Hepatocyte (in vitro differentiated cells): Measurements from ENCODE around the gene ADAM12. TPM values are rescaled to one million over a fixed set of nuclear protein-coding genes. Genes with fewer than 3 reads are reported as not detected.

Experiments used
- DNase-seq: peaks from one replicate; pipeline ENCODE4 v3.0.0-alpha.2; 2016; ENCODE audit warnings: low spot score
- H2AFZ ChIP-seq: fragments of 200-600 bp; sonication (generic); 2 replicates; pipeline ENCODE4 v1.6.0; 2016; ENCODE audit warnings: antibody characterized with exemption, mild to moderate bottlenecking
- H3K27ac ChIP-seq: fragments of 200-600 bp; sonication (generic); 2 replicates; pipeline ENCODE4 v1.5.1; 2016; ENCODE audit warnings: mild to moderate bottlenecking
- H3K27me3 ChIP-seq: fragments of 200-600 bp; sonication (generic); 2 replicates; pipeline ENCODE4 v1.6.1; 2016
- H3K36me3 ChIP-seq: fragments of 200-600 bp; sonication (generic); replicated peaks from 2 replicates; pipeline ENCODE4 v1.5.1; 2016; ENCODE audit warnings: low read depth; ENCODE audit not compliant: insufficient read depth
- H3K4me1 ChIP-seq: fragments of 200-600 bp; sonication (generic); 2 replicates; pipeline ENCODE4 v1.5.1; 2016; ENCODE audit warnings: mild to moderate bottlenecking, moderate library complexity; ENCODE audit not compliant: insufficient read depth
- H3K4me2 ChIP-seq: fragments of 200-600 bp; sonication (generic); 2 replicates; pipeline ENCODE4 v1.6.0; 2016
- H3K4me3 ChIP-seq: fragments of 200-600 bp; sonication (generic); 2 replicates; pipeline ENCODE4 v1.5.1; 2016; ENCODE audit warnings: mild to moderate bottlenecking
- H3K79me2 ChIP-seq: fragments of 200-600 bp; sonication (generic); 2 replicates; pipeline ENCODE4 v1.6.0; 2017; ENCODE audit warnings: mild to moderate bottlenecking
- H3K9me2 ChIP-seq: fragments of 200-600 bp; sonication (generic); replicated peaks from 2 replicates; pipeline ENCODE4 v1.6.0; 2017; ENCODE audit warnings: mild to moderate bottlenecking; ENCODE audit not compliant: insufficient read depth
- H3K9me3 ChIP-seq: fragments of 200-600 bp; sonication (generic); 2 replicates; pipeline ENCODE4 v1.5.1; 2016; ENCODE audit warnings: low read depth, mild to moderate bottlenecking
- H4K20me1 ChIP-seq: fragments of 200-600 bp; sonication (generic); 2 replicates; pipeline ENCODE4 v1.6.0; 2016; ENCODE audit warnings: mild to moderate bottlenecking; ENCODE audit not compliant: insufficient read depth, poor library complexity, severe bottlenecking
- EZH2 ChIP-seq: fragments of 200-600 bp; sonication (generic); IDR thresholded peaks from 2 replicates; pipeline ENCODE4 v1.6.1; 2016; ENCODE audit warnings: antibody characterized with exemption, mild to moderate bottlenecking, borderline replicate concordance
- EZH2phosphoT487 ChIP-seq: fragments of 200-600 bp; sonication (generic); IDR thresholded peaks from one replicate; pipeline ENCODE4 v1.6.1; 2018; ENCODE audit warnings: antibody characterized with exemption, mild to moderate bottlenecking, low read depth, moderate library complexity; ENCODE audit not compliant: unreplicated experiment, severe bottlenecking
- WGBS: methylation state at CpG from one replicate; pipeline ENCODE4 v1.1.6; 2016; ENCODE audit warnings: low lambda C conversion rate; ENCODE audit errors: missing lambda C conversion rate; 5-methylcytosine and 5-hydroxymethylcytosine counted together
- polyA plus RNA-seq: library from polyadenylated mRNA; unstranded; fragments of >200 nt; fragmentation: Nextera tagmentation; extraction: Ambion mirVana; gene quantifications from 2 replicates; pipeline ENCODE4 v1.2.1, GENCODE V29; 2016
- total RNA-seq: library from RNA; depleted of rRNA; stranded (reverse); fragments of >200 nt; gene quantifications from 2 replicates; pipeline ENCODE4 v1.2.3, GENCODE V29; 2014
- TF ChIP-seq, protein P1 (sequence below): fragments of 200-600 bp; sonication (generic); IDR thresholded peaks from 2 replicates; pipeline ENCODE4 v1.5.1; 2016; ENCODE audit warnings: antibody characterized with exemption, mild to moderate bottlenecking; ENCODE audit not compliant: poor library complexity

The ADAM12 gene
- total and polyA plus RNA-seq, 2 experiments from 2014 or later: 4.9 to 11.3 TPM

DNA sequence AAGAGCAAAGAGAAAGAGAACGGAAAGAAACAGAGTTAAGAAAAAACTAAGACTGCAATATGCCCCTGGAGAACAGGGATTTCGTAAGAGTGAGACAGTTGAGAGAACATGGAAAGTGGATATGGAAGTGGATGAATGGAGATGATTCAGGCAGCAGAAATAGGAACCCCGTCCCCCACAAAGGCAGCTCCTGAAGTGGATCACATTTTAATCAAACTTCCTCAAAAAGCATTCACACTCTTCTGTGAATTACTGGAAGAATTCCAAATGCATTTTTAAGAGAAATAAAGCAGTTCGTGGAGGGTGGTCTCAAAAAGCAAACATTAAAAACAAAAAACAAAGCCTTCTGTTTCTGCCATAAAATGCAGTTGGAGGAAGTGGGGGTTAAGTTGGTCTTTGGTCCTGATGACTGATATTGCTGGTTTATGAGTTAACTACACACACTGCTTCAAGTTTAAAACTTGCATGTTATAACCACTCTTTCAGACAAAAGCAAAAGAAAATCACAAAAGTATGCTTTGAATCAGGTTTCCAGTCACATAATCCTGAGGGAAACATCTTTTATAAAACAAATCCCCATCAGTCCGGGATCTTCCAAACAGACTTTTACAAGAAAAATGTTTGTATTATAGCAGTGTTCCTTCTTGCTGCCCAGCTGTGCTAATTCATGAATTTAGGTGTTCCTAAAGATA lies 277.6 kb downstream of the ADAM12 start:
- H3K4me3 ChIP-seq: no peak overlapping the region
- no peaks in the 10 kb centered on the region for H3K79me2 ChIP-seq
- no peak for DNase-seq
- peaks cover 22% of the 10 kb centered on the region for H3K4me1 ChIP-seq
- H2AFZ ChIP-seq: no peak overlapping the region
- H3K9me2 ChIP-seq: no peaks in the 10 kb centered on the region
- H4K20me1 ChIP-seq: no peaks in the 10 kb centered on the region
- WGBS: 33% methylated on average over 5 of the region's 5 CpGs
- TF ChIP-seq EZH2: no peak
- no peak for TF ChIP-seq EZH2phosphoT487
- TF ChIP-seq, protein P1, sequence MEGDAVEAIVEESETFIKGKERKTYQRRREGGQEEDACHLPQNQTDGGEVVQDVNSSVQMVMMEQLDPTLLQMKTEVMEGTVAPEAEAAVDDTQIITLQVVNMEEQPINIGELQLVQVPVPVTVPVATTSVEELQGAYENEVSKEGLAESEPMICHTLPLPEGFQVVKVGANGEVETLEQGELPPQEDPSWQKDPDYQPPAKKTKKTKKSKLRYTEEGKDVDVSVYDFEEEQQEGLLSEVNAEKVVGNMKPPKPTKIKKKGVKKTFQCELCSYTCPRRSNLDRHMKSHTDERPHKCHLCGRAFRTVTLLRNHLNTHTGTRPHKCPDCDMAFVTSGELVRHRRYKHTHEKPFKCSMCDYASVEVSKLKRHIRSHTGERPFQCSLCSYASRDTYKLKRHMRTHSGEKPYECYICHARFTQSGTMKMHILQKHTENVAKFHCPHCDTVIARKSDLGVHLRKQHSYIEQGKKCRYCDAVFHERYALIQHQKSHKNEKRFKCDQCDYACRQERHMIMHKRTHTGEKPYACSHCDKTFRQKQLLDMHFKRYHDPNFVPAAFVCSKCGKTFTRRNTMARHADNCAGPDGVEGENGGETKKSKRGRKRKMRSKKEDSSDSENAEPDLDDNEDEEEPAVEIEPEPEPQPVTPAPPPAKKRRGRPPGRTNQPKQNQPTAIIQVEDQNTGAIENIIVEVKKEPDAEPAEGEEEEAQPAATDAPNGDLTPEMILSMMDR: no peak
- H3K4me2 ChIP-seq: peak overlapping the region; percentile 20
- H3K27ac ChIP-seq: peak overlapping the region; percentile 41
- no peaks in the 10 kb centered on the region for H3K36me3 ChIP-seq
- no peaks in the 10 kb centered on the region for H3K27me3 ChIP-seq
- H3K9me3 ChIP-seq: no peaks in the 10 kb centered on the region

DNA sequence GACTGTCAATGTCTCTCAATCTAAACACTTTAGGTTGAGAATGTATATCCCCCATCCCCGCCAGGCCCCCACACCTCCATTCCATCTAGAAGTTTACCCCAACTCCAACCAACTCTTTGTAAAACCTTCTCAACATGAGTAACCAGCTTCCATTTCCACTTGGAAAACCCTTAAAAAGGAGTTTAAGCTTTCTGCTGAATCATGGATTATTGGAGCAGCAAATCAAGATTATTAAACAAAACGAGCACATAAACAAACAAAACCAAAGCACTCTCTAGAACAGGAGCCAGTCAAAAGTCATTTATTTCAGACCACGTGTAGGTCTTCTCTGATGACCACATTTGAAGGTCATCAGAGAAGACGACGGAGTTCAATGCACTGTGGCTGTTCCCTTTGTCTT lies 278.4 kb downstream of the ADAM12 start:
- H3K4me3 ChIP-seq: no peak overlapping the region

DNA sequence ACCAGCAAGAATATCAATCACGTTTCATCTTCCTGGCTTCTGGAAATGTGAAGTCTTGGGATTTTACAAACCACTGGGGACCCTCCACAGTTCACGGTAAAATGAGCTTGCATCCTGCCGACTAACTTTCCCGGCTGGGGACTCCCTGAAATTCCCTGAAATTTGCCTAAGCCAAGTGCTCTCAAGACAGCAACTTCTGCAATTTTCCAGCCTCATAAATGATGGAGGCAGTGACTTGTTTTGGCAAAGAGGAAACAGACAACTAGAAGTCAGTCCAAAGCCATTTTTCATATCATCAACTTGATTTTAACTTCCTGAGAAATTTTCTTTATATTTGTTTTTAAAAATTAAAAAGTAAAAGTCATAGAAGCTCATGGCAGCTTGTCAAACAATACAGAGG lies 279.6 kb downstream of the ADAM12 start:
- Histone ChIP-seq H3K9me3 (no peaks in the 10 kb centered on the region), H3K27me3 (no peaks in the 10 kb centered on the region), H3K4me1 (peaks cover 22% of the 10 kb centered on the region), H3K36me3 (no peaks in the 10 kb centered on the region), H3K9me2 (no peaks in the 10 kb centered on the region), H2AFZ (no peak overlapping the region), H3K79me2 (no peaks in the 10 kb centered on the region), H4K20me1 (no peaks in the 10 kb centered on the region), H3K4me2 (no peak overlapping the region), H3K4me3 (no peak overlapping the region), H3K27ac (no peak overlapping the region)
- WGBS: 77% methylated on average over 4 of the region's 4 CpGs
- DNase-seq: no peak
- TF ChIP-seq EZH2phosphoT487 (no peak), EZH2 (no peak)
- TF ChIP-seq, protein P1: no peak

More for the DNA sequence above, 278.4 kb downstream of the ADAM12 start:
- Histone ChIP-seq H3K4me1 (peaks cover 22% of the 10 kb centered on the region), H3K27me3 (no peaks in the 10 kb centered on the region), H3K36me3 (no peaks in the 10 kb centered on the region), H3K9me3 (no peaks in the 10 kb centered on the region), H3K79me2 (no peaks in the 10 kb centered on the region), H3K9me2 (no peaks in the 10 kb centered on the region), H2AFZ (no peak overlapping the region), H4K20me1 (no peaks in the 10 kb centered on the region), H3K4me2 (peak overlapping the region; percentile 20), H3K27ac (peak overlapping the region; percentile 41)
- DNase-seq: no peak
- WGBS: 61% methylated on average over 5 of the region's 5 CpGs
- TF ChIP-seq EZH2phosphoT487 (no peak), EZH2 (no peak)
- TF ChIP-seq, protein P1: no peak
